GM12874 (cell line): ENCODE measurements around the gene VEZF1.

ENCODE experiments used
- TF ChIP-seq, protein P1 (sequence below): IDR thresholded peaks from 2 replicates; pipeline ENCODE4 v1.5.1; 2011; ENCODE audit warnings: low read depth, mild to moderate bottlenecking, control low read depth, low read length, moderate library complexity; ENCODE audit not compliant: insufficient read depth

VEZF1 gene

DNA sequence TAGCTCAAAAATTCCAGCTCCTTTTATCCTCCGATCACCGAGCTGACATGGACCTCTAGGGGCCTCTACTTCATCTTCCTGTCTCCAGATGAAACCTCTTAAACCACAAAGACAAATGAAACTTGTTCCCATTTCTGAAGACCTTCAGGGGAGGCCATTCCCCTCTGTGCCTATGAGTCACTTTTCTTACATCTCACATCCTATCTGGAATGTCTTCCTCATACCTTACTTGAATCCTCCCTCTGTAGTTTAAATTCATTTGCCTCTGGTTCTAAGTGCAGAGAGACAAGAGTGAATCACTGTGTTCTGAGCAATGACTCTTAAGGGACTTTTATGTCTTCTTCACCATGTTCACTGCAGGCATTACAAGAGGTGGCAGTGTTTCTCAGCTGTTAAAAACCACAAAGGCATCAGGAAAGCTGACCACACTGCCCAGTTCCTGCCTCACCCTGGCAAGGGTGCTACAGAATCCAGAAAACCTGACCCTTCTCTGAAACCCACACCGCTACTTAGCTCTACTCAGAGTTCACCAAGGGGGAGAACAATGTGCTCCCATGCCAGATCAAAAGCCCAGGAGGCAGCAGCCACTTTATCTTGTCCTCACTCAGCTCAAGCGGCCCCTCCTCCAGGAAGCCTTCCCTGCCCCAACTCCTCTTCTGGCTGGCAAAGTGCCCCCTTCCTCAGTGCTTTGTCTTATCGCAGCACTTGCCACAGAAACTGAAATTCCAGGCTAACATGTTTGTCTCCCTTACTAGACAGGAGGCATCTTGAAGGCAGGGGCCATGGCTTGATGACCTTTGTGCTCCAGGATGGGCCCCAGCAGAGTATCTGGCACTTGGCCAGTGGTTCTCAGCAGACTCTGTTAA, 39.3 kb downstream of the VEZF1 start:
- TF ChIP-seq, protein P1, sequence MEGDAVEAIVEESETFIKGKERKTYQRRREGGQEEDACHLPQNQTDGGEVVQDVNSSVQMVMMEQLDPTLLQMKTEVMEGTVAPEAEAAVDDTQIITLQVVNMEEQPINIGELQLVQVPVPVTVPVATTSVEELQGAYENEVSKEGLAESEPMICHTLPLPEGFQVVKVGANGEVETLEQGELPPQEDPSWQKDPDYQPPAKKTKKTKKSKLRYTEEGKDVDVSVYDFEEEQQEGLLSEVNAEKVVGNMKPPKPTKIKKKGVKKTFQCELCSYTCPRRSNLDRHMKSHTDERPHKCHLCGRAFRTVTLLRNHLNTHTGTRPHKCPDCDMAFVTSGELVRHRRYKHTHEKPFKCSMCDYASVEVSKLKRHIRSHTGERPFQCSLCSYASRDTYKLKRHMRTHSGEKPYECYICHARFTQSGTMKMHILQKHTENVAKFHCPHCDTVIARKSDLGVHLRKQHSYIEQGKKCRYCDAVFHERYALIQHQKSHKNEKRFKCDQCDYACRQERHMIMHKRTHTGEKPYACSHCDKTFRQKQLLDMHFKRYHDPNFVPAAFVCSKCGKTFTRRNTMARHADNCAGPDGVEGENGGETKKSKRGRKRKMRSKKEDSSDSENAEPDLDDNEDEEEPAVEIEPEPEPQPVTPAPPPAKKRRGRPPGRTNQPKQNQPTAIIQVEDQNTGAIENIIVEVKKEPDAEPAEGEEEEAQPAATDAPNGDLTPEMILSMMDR = no peak

DNA sequence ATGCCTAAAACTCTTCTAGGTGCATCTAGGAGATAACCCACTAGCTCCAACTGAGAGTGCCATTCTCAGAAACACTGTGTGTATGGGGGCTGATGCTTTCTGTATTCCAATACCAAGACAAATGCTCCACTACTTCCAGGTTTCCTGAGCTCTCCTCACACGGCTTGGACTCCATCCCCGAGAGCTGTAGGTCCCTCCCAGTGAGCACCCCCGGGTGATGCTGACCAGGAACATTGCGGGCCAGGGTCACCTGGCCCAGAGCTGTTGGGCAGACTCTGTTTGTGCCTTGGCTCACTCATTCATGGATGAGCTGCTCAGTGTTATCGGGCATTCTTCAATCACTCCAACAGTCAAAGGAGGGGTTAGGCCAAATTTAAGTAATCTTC, 39.9 kb downstream of the VEZF1 start:
- TF ChIP-seq, protein P1 = no peak

DNA sequence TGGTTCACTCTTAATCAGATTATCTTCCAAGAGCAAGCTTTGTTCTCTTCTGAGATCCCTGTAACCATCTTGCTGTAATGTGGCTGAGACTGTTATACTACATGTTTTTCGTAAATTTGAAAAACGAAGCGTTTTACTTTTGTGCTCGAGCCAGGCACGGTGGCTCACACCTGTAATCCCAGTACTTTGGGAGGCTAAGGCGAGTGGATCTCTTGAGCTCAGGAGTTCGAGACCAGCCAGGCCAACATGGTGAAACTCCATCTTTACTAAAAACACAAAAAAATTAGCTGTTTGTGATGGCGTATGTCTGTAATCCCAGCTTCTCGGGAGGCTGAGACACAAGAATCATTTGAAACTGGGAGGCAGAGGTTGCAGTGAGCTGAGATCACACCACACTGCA, 40.7 kb downstream of the VEZF1 start:
- TF ChIP-seq, protein P1 = no peak

DNA sequence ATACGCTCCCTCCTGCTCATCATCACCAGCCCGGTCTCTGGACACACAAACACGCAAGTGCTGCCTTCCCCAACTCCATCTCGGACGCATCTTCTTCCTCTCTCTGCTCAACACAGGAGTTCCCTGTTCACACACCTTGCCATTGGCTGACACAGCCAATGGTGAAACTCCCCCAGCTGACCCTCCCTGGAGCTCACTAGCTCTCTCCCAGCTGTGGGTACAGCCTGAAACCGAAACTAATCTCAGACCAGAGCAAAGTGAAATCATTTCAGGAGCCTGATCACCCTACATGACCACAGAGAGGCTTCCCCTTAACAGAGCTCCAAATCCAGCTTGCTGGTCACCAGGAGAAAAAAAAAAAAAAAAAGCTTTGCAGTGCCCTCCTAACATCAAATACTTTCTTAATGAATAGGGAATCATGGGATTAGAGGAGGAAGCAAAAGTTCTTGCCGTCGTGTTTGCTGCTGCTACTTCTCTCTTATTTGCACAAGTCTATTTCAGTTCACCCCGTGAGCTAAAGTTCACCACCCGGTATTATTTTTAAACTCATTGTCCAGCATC, 41.2 kb downstream of the VEZF1 start:
- TF ChIP-seq, protein P1 = no peak

DNA sequence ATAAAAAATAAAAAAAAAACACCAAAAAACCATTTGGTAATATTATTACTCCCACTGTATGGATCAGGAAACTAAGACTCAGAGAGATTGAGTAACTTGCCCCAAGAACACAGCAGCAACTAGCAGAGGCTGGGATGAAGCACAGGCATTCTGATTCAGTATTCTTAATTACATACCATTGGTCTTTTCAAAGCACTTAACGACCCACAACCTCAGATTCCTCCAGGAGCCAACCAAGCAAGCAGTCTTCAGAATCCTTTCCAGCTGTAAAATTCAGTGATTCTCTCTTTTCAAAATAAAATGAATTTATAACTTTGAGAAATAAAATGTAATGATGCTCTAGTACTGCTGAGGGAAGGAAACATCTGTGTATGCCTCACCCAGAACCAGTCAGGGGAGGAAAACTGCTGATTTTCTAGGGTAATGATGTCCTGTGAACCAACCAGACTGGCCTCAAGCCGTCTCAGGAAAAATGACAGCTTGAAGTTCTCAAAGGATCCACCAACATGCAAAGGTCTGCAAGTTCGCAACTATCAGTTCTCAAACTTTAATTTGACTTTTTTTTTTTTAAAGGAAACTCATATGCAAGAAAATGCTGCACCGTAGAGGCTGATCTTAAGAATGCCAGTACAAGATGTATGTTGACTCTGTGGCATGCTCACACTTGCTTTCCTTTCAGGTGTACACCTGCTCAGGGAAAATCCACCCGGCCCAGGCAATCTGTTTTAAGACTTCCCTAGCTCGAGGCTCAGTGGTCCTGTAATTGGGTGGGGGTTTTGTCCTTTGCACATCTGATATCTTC, 41.9 kb downstream of the VEZF1 start:
- TF ChIP-seq, protein P1 = no peak

DNA sequence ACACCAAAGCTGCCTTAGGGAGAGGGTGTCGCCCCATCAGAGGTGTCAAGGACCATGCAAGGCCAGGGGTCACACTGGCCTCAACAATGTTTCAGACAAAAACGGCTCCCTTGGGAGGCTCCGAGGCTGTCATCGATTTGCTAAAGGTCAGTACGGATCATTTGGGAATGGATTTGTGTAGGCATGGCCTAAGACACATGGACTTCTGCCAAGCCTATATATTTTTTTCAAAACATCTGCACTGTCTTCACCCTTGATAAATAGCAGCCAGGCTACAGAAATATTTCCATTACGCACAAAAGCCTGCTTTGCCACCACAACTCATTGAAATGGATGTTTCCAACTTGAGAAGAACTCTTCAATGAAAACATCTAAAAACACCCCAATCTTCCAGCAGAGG, 43.1 kb downstream of the VEZF1 start:
- TF ChIP-seq, protein P1 = no peak

DNA sequence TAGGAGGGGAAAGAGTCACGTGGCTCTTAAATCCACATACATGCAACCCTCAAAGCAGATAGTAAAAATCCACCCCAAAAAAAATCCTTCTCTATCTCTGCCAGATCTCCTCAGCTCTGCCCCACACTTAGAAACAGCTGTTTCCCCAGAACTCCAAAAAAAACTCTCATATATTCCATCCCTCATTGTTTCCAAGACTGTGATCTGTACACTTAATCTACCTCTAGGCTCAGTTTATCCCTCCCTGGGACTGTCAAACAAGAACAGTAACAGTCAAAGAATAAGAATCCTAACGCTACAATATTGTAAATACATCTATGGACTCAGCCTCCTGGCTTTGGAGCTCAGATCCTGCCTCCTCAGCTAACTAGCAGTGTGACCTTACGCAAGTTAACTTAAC, 44.4 kb downstream of the VEZF1 start:
- TF ChIP-seq, protein P1 = no peak
